ENCODE data around the gene CDHR1.

CDHR1 gene

GRCh38 chr10:84234479-84234878, 40.1 kb downstream of the CDHR1 start:
- no peak for DNase-seq

GRCh38 chr10:84235096-84235495, 40.8 kb downstream of the CDHR1 start:
- no peak for DNase-seq

GRCh38 chr10:84236807-84237198, 42.5 kb downstream of the CDHR1 start:
- no peak for DNase-seq

GRCh38 chr10:84237199-84238051, 43.1 kb downstream of the CDHR1 start:
- no peak for DNase-seq

GRCh38 chr10:84238909-84239308, 44.6 kb downstream of the CDHR1 start:
- no peak for DNase-seq

- DNase-seq: no peak
Measured at GRCh38 chr10:84241185-84241790, 47.0 kb downstream of the CDHR1 start, which contains the start of gene LRIT1. LRIT1 (minus strand) TSS chr10:84241546; CDS start chr10:84241439, 107 bp downstream.

- no peak for DNase-seq
Measured at GRCh38 chr10:84243759-84244158, 49.4 kb downstream of the CDHR1 start.

- peak; percentile 80 for DNase-seq
Measured at GRCh38 chr10:84244651-84245270, 50.4 kb downstream of the CDHR1 start, which contains the start of gene RGR. RGR (plus strand) TSS chr10:84245053; CDS start chr10:84245091, 38 bp downstream.

- DNase-seq: no peak
Measured at GRCh38 chr10:84247496-84247895, 53.2 kb downstream of the CDHR1 start.

GRCh38 chr10:84248794-84249193, 54.5 kb downstream of the CDHR1 start:
- DNase-seq: no peak

- no peak for DNase-seq
Measured at GRCh38 chr10:84254552-84255478, 60.5 kb downstream of the CDHR1 start.

GRCh38 chr10:84256510-84257342, 62.4 kb downstream of the CDHR1 start:
- no peak for DNase-seq

- DNase-seq: no peak
Measured at GRCh38 chr10:84257343-84258020, 63.1 kb downstream of the CDHR1 start.

- no peak for DNase-seq
Measured at GRCh38 chr10:84258034-84258695, 63.8 kb downstream of the CDHR1 start.

GRCh38 chr10:84261236-84261915, 67.0 kb downstream of the CDHR1 start:
- no peak for DNase-seq

- DNase-seq: no peak
Measured at GRCh38 chr10:84262190-84262956, 68.0 kb downstream of the CDHR1 start.

- no peak for DNase-seq
Measured at GRCh38 chr10:84263716-84264115, 69.4 kb downstream of the CDHR1 start.

GRCh38 chr10:84264611-84265141, 70.3 kb downstream of the CDHR1 start:
- DNase-seq: peak; percentile 48

- DNase-seq: no peak
Measured at GRCh38 chr10:84265418-84265817, 71.1 kb downstream of the CDHR1 start.
